ENCODE results near the gene TFIP11.

GRCh38 chr22:26481694-26482093 is 30.6 kb downstream of the TFIP11 start:
- TF ChIP-seq, protein P1, sequence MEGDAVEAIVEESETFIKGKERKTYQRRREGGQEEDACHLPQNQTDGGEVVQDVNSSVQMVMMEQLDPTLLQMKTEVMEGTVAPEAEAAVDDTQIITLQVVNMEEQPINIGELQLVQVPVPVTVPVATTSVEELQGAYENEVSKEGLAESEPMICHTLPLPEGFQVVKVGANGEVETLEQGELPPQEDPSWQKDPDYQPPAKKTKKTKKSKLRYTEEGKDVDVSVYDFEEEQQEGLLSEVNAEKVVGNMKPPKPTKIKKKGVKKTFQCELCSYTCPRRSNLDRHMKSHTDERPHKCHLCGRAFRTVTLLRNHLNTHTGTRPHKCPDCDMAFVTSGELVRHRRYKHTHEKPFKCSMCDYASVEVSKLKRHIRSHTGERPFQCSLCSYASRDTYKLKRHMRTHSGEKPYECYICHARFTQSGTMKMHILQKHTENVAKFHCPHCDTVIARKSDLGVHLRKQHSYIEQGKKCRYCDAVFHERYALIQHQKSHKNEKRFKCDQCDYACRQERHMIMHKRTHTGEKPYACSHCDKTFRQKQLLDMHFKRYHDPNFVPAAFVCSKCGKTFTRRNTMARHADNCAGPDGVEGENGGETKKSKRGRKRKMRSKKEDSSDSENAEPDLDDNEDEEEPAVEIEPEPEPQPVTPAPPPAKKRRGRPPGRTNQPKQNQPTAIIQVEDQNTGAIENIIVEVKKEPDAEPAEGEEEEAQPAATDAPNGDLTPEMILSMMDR (IDR thresholded peaks at IDR 0.05): no peak
- TF ChIP-seq TCF7L2 (IDR thresholded peaks at IDR 0.05; ENCODE audit: low read depth, low read length) (no peak), POLR2AphosphoS5 (IDR thresholded peaks at IDR 0.05; ENCODE audit: low read depth, low read length) (no peak), REST (IDR thresholded peaks at IDR 0.05; ENCODE audit: insufficient read depth in 1 of 2, low read depth in 2 of 2, low read length in 1 of 2) (no peak)
